H9 (cell line): ENCODE data around the gene FEZ2. TPM values are rescaled to one million over a fixed set of nuclear protein-coding genes. Genes with fewer than 3 reads are reported as not detected.

Experiments
- DNase-seq: peaks from one replicate; pipeline ENCODE4 v3.0.0-alpha.2; 2017
- H2AFZ ChIP-seq: one replicate; pipeline ENCODE4 v1.6.1; 2013; ENCODE audit warnings: mild to moderate bottlenecking, low read length, control low read depth, moderate library complexity
- H2AK5ac ChIP-seq: 2 replicates; pipeline ENCODE4 v1.6.1; 2013; ENCODE audit warnings: low read length, control low read depth, mixed read lengths; ENCODE audit not compliant: insufficient read length
- H2BK120ac ChIP-seq: one replicate; pipeline ENCODE4 v1.6.1; 2013; ENCODE audit warnings: low read depth, mild to moderate bottlenecking, low read length, control low read depth, inconsistent platforms; ENCODE audit not compliant: poor library complexity, severe bottlenecking
- H2BK12ac ChIP-seq: 2 replicates; pipeline ENCODE4 v1.6.1; 2013; ENCODE audit warnings: low read length, control low read depth, mixed read lengths, low read depth; ENCODE audit not compliant: insufficient read length
- H2BK15ac ChIP-seq: 2 replicates; pipeline ENCODE4 v1.6.1; 2013; ENCODE audit warnings: low read depth, low read length, control low read depth
- H2BK20ac ChIP-seq: one replicate; pipeline ENCODE4 v1.6.1; 2013; ENCODE audit warnings: low read depth, mild to moderate bottlenecking, low read length, control low read depth, inconsistent platforms; ENCODE audit not compliant: poor library complexity, severe bottlenecking
- H2BK5ac ChIP-seq: 2 replicates; pipeline ENCODE4 v1.6.1; 2013; ENCODE audit warnings: low read length, control low read depth, mixed read lengths; ENCODE audit not compliant: insufficient read length
- H3K14ac ChIP-seq: 2 replicates; pipeline ENCODE4 v1.6.1; 2013; ENCODE audit warnings: low read length, control low read depth; ENCODE audit not compliant: insufficient read depth
- H3K18ac ChIP-seq: 2 replicates; pipeline ENCODE4 v1.6.1; 2013; ENCODE audit warnings: low read depth, mild to moderate bottlenecking, mixed read lengths, low read length, control low read depth; ENCODE audit not compliant: insufficient read length
- H3K23ac ChIP-seq: 2 replicates; pipeline ENCODE4 v1.6.1; 2013; ENCODE audit warnings: low read length, control low read depth, mixed read lengths, low read depth; ENCODE audit not compliant: insufficient read length
- H3K23me2 ChIP-seq: 2 replicates; pipeline ENCODE4 v1.6.1; 2013; ENCODE audit warnings: low read depth, mild to moderate bottlenecking, mixed read lengths, low read length, control low read depth; ENCODE audit not compliant: insufficient read length, poor library complexity, severe bottlenecking
- H3K27ac ChIP-seq: 2 replicates; pipeline ENCODE4 v1.5.1; 2013; ENCODE audit warnings: low read length, control low read depth, mixed read lengths, low read depth; ENCODE audit not compliant: insufficient read length
- H3K27me3 ChIP-seq: 2 replicates; pipeline ENCODE4 v1.6.1; 2013; ENCODE audit warnings: low read length, control low read depth, inconsistent platforms; ENCODE audit not compliant: insufficient read depth
- H3K4ac ChIP-seq: 2 replicates; pipeline ENCODE4 v1.6.1; 2013; ENCODE audit warnings: low read depth, mild to moderate bottlenecking, control low read depth, inconsistent platforms, low read length, moderate library complexity
- H3K4me1 ChIP-seq: 2 replicates; pipeline ENCODE4 v1.6.1; 2013; ENCODE audit warnings: low read length, control low read depth, inconsistent platforms; ENCODE audit not compliant: insufficient read depth
- H3K4me2 ChIP-seq: 2 replicates; pipeline ENCODE4 v1.6.1; 2013; ENCODE audit warnings: low read length, control low read depth, mixed read lengths; ENCODE audit not compliant: insufficient read length, insufficient read depth
- H3K56ac ChIP-seq: 2 replicates; pipeline ENCODE4 v1.6.1; 2013; ENCODE audit warnings: low read depth, mild to moderate bottlenecking, mixed read lengths, low read length, control low read depth; ENCODE audit not compliant: insufficient read length
- H3K79me1 ChIP-seq: 2 replicates; pipeline ENCODE4 v1.6.1; 2013; ENCODE audit warnings: low read depth, mild to moderate bottlenecking, moderate library complexity, low read length, control low read depth, inconsistent platforms; ENCODE audit not compliant: insufficient read depth, poor library complexity, severe bottlenecking
- H3K79me2 ChIP-seq: 2 replicates; pipeline ENCODE4 v1.6.1; 2013; ENCODE audit warnings: low read length, control low read depth, inconsistent platforms; ENCODE audit not compliant: insufficient read depth
- H3K9ac ChIP-seq: 2 replicates; pipeline ENCODE4 v1.6.1; 2013; ENCODE audit warnings: low read length, control low read depth, mixed read lengths; ENCODE audit not compliant: insufficient read length; ENCODE audit errors: extremely low read depth
- H3K9me3 ChIP-seq: one replicate; pipeline ENCODE4 v1.6.1; 2013; ENCODE audit warnings: low read depth, low read length, inconsistent platforms; ENCODE audit not compliant: control insufficient read depth
- H3T11ph ChIP-seq: one replicate; pipeline ENCODE4 v1.6.1; 2013; ENCODE audit warnings: mild to moderate bottlenecking, low read length, control low read depth, inconsistent platforms
- H4K20me1 ChIP-seq: one replicate; pipeline ENCODE4 v1.6.1; 2013; ENCODE audit not compliant: control insufficient read depth, insufficient read length, insufficient read depth
- H4K5ac ChIP-seq: 2 replicates; pipeline ENCODE4 v1.6.1; 2013; ENCODE audit warnings: low read depth, mild to moderate bottlenecking, mixed read lengths, low read length, control low read depth; ENCODE audit not compliant: insufficient read length
- H4K8ac ChIP-seq: replicated peaks from 2 replicates; pipeline ENCODE4 v1.6.1; 2013; ENCODE audit warnings: low read length, control low read depth, mixed read lengths, low read depth; ENCODE audit not compliant: insufficient read length
- H4K91ac ChIP-seq: 2 replicates; pipeline ENCODE4 v1.6.1; 2013; ENCODE audit warnings: low read depth, mild to moderate bottlenecking, moderate library complexity, mixed read lengths, low read length, control low read depth; ENCODE audit not compliant: insufficient read length
- H3K27ac Mint-ChIP-seq, 3 experiments: 2 replicates in 2 of 3; 3 replicates in 1 of 3; pipeline ENCODE4 v1.8.0; 2020 to 2021; ENCODE audit warnings: mixed read lengths in 3 of 3, mild to moderate bottlenecking in 1 of 3, moderate library complexity in 1 of 3
- H3K27me3 Mint-ChIP-seq: 2 replicates; pipeline ENCODE4 v1.8.0; 2021; ENCODE audit warnings: low read depth, mild to moderate bottlenecking, moderate library complexity, mixed read lengths
- H3K36me3 Mint-ChIP-seq, 3 experiments: 2 replicates in 2 of 3; 3 replicates in 1 of 3; pipeline ENCODE4 v1.8.0; 2020 to 2021; ENCODE audit warnings: low read depth in 3 of 3, mixed read lengths in 3 of 3; ENCODE audit not compliant: insufficient read depth in 1 of 3
- H3K4me1 Mint-ChIP-seq, 2 experiments: 2 replicates each; pipeline ENCODE4 v1.8.0; 2020; ENCODE audit warnings: mixed read lengths in 2 of 2
- H3K4me3 Mint-ChIP-seq, 2 experiments: 2 replicates in 1 of 2; 3 replicates in 1 of 2; pipeline ENCODE4 v1.8.0; 2020 to 2021; ENCODE audit warnings: mild to moderate bottlenecking in 2 of 2, mixed read lengths in 2 of 2, moderate library complexity in 1 of 2
- H3K9me3 Mint-ChIP-seq, 2 experiments: 2 replicates in 1 of 2; 3 replicates in 1 of 2; pipeline ENCODE4 v1.8.0; 2020; ENCODE audit warnings: mild to moderate bottlenecking in 2 of 2, mixed read lengths in 2 of 2, moderate library complexity in 1 of 2
- WGBS: extraction: QIAGEN DNeasy Blood & Tissue Kit; methylation state at CpG from one replicate; pipeline ENCODE4 v1.1.7; 2013; ENCODE audit warnings: missing lambda C conversion rate, low lambda C conversion rate, mixed read lengths; ENCODE audit not compliant: insufficient read length; ENCODE audit errors: extremely low coverage; 5-methylcytosine and 5-hydroxymethylcytosine counted together
- total RNA-seq: library from RNA; stranded (reverse); gene quantifications from 2 replicates; pipeline ENCODE4 v1.2.1, GENCODE V29; 2021
- TF ChIP-seq, protein P1 (sequence below): fragments of 200-600 bp; sonication (generic); conservative IDR thresholded peaks from 3 replicates; pipeline ENCODE4 v1.8.0; 2021; ENCODE audit warnings: antibody characterized with exemption, mild to moderate bottlenecking

The FEZ2 gene
- total RNA-seq, 1 experiment from 2014 or later, result 27.7 TPM

DNA sequence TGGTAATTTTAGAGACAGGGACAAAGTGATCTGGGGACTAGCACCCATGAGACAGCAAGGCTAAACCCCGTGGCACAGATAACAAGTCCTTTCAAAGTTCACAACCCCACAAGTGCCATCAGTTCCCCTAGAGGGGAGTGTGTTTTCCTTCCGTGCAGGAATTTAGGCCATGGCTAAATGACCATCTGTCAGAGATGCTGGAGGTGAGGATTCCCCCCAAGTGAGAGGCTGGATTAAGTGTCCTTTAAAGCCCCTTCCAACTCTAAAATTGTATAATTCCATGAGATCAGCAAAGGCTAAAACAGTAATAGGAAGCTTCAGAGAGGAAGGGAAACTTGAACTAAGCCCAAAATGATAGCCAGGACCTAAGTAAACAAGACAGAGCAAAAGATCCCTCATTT lies 8.7 kb downstream of the FEZ2 start:
- Histone ChIP-seq H2BK120ac (no peak overlapping the region), H3K56ac (no peak overlapping the region), H3K4me2 (no peak overlapping the region), H3K79me2 (peaks cover 2% of the 10 kb centered on the region; the same call in 1 of the 2 replicates), H2BK20ac (no peak overlapping the region), H4K91ac (no peak overlapping the region), H3K27me3 (no peaks in the 10 kb centered on the region), H3K18ac (no peak overlapping the region), H3K14ac (no peak overlapping the region), H4K8ac (no peak overlapping the region), H3T11ph (no peak overlapping the region), H3K79me1 (no peaks in the 10 kb centered on the region), H2BK5ac (no peak overlapping the region), H2BK12ac (no peak overlapping the region), H3K23me2 (no peaks in the 10 kb centered on the region), H3K9me3 (no peaks in the 10 kb centered on the region), H3K9ac (no peak overlapping the region), H2AK5ac (no peak overlapping the region), H4K20me1 (no peaks in the 10 kb centered on the region), H3K4me1 (no peaks in the 10 kb centered on the region), H2BK15ac (no peak overlapping the region), H2AFZ (no peak overlapping the region), H3K23ac (no peak overlapping the region), H3K4ac (no peak overlapping the region), H4K5ac (no peak overlapping the region), H3K27ac (no peak overlapping the region)
- TF ChIP-seq, protein P1, sequence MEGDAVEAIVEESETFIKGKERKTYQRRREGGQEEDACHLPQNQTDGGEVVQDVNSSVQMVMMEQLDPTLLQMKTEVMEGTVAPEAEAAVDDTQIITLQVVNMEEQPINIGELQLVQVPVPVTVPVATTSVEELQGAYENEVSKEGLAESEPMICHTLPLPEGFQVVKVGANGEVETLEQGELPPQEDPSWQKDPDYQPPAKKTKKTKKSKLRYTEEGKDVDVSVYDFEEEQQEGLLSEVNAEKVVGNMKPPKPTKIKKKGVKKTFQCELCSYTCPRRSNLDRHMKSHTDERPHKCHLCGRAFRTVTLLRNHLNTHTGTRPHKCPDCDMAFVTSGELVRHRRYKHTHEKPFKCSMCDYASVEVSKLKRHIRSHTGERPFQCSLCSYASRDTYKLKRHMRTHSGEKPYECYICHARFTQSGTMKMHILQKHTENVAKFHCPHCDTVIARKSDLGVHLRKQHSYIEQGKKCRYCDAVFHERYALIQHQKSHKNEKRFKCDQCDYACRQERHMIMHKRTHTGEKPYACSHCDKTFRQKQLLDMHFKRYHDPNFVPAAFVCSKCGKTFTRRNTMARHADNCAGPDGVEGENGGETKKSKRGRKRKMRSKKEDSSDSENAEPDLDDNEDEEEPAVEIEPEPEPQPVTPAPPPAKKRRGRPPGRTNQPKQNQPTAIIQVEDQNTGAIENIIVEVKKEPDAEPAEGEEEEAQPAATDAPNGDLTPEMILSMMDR, result no peak
- Mint-ChIP-seq H3K4me3 (no peak overlapping the region), H3K27me3 (0 out of 2 replicates have a peak, but pooled peaks cover under 1% of the 10 kb centered on the region), H3K36me3 (peaks cover 12 to 42% (median 29%) of the 10 kb centered on the region in 3 experiments; a peak in 6 of 7 replicates), H3K4me1 (peaks cover 0 to 6% of the 10 kb centered on the region in 2 experiments; a peak in 2 of 4 replicates), H3K9me3 (no peaks in the 10 kb centered on the region), H3K27ac (no peak overlapping the region)
- no peak for DNase-seq
- WGBS, result no CpG with 5 or more reads among the region's 2 CpGs
